Muscle of leg (tissue), 11 donors: ENCODE measurements around the gene ERCC5. TPM values are rescaled to one million over a fixed set of nuclear protein-coding genes. Genes with fewer than 3 reads are reported as not detected.

Source experiments
- DNase-seq: peaks from one replicate; pipeline ENCODE4 v3.0.0; 2013
- H3K27ac ChIP-seq: one replicate; pipeline ENCODE4 v1.5.1; 2013; ENCODE audit warnings: mild to moderate bottlenecking, low read length, control low read depth
- H3K27me3 ChIP-seq: one replicate; pipeline ENCODE4 v1.6.1; 2013; ENCODE audit warnings: low read length; ENCODE audit not compliant: control insufficient read depth, insufficient read depth
- H3K36me3 ChIP-seq: one replicate; pipeline ENCODE4 v1.6.1; 2013; ENCODE audit warnings: low read length; ENCODE audit not compliant: control insufficient read depth, insufficient read depth
- H3K4me1 ChIP-seq: one replicate; pipeline ENCODE4 v1.6.1; 2013; ENCODE audit warnings: low read length; ENCODE audit not compliant: control insufficient read depth, insufficient read depth
- H3K4me3 ChIP-seq: one replicate; pipeline ENCODE4 v1.5.1; 2013; ENCODE audit warnings: low read length, control low read depth
- H3K9me3 ChIP-seq: replicated peaks from 2 replicates; pipeline ENCODE4 v1.6.1; 2013; ENCODE audit warnings: low read depth, low read length; ENCODE audit not compliant: control insufficient read depth
- WGBS: methylation state at CpG from one replicate; pipeline ENCODE4 v1.1.5; 2013; ENCODE audit warnings: missing lambda C conversion rate; ENCODE audit not compliant: insufficient coverage; 5-methylcytosine and 5-hydroxymethylcytosine counted together
- polyA plus RNA-seq, 8 donors: library from polyadenylated mRNA; unstranded; fragments of 120-200 nt; gene quantifications; one replicate each; pipeline versions ENCODE4 v1.2.1 to v1.2.3, GENCODE V29; 2013; ENCODE audit warnings: inconsistent platforms in 1 of 8, low replicate concordance in 1 of 8; ENCODE audit not compliant: insufficient read length in 8 of 8, insufficient read depth in 1 of 8
- total RNA-seq: library from RNA; stranded (reverse); fragments of 120-200 nt; gene quantifications from one replicate; pipeline ENCODE4 v1.2.4, GENCODE V29; 2013

The ERCC5 gene
- total and polyA plus RNA-seq, 9 donors, result 34.1 to 47.4 (median 39.5) TPM

GRCh38 chr13:102878481-102878880 lies 32.6 kb downstream of the ERCC5 start:
- Histone ChIP-seq H3K4me3 (no peak overlapping the region), H3K9me3 (no peaks in the 10 kb centered on the region), H3K4me1 (no peaks in the 10 kb centered on the region), H3K27ac (no peak overlapping the region), H3K27me3 (no peaks in the 10 kb centered on the region), H3K36me3 (peaks cover 14% of the 10 kb centered on the region)
- DNase-seq, result peak; percentile 76
- whole genome bisulfite sequencing, result 41% methylated on average over 3 of the region's 5 CpGs

DNA sequence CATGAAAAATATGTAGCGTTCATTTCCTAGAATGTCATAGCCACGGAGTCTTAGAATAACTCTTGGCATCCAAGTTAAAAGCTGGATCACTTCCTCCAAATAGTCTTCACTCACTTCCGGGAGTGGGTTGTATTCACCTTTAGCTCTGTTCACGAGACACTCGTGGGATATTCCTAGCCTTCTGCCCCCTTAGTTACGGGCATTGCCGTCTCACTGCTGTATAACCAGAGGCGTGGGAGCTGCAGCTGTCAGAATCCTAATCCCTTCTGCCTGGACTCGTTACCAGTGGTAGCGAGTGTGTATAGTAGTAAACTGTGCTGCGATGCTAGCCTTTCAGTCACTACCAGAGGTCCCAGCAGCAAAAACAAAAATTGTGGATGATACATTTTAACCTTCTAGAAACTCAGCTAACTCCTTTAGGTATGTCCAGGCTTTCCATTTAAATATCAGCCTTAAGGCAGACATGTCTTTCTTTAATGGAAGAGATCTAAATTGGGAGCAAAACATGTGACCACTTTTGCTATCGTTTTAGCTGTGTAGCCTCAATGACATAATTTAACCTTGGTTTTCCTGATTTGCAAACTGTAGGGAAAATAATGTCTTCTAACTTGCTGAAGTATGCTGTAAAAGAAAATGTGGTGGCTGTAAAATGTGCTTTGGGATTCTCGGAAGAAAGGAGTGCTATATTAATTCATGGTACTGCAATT lies 34.1 kb downstream of the ERCC5 start:
- Histone ChIP-seq H3K36me3 (peaks cover 14% of the 10 kb centered on the region), H3K9me3 (no peaks in the 10 kb centered on the region), H3K27me3 (no peaks in the 10 kb centered on the region), H3K4me3 (no peak overlapping the region), H3K27ac (peak overlapping the region; percentile 21), H3K4me1 (no peaks in the 10 kb centered on the region)
- peak; percentile 69 for DNase-seq
- WGBS, result 75% methylated on average over 2 of the region's 13 CpGs

DNA sequence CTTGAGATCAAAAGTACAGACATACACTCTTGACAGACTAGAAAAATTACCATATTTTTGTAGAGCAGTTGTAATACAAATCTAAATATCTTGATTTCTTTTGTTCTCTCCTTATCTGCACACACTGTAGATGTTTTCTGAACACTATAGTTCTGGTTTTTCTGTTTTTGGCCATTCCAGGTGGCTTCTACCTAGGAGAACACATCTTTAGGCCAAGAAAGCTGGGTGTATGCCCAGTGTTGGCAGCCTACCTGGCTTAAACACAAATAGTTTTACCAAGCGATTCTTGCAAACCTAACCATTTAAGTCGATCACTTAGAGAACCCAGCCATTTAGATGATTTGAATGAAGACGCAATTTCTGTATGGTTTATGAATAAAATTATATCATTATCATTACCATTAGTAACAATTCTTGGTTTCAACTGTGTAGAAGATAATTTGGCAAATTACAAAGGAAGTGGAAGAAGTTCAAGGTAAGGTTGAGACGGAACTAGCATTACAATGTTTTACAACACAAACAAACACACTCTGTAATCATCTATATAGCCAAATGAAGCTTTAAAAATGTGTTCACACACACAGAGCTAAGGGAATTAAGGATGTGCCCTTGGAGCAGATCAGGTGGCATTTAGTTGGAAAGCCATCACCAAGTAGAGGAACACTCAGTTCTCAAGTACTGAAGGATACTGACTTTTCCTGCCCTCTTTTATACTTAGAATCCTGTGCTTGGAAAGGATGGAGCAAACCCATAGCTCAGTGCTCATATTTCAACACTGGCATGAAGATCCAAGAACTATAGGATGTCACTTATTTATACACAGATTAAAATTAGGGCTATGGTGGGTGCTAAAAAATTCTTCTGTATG lies 36.2 kb downstream of the ERCC5 start:
- no peaks in the 10 kb centered on the region for H3K27me3 ChIP-seq
- H3K27ac ChIP-seq, result no peak overlapping the region
- H3K4me1 ChIP-seq, result no peaks in the 10 kb centered on the region
- H3K9me3 ChIP-seq, result no peaks in the 10 kb centered on the region
- H3K4me3 ChIP-seq, result no peak overlapping the region
- WGBS, result no CpG with 5 or more reads among the region's 4 CpGs
- DNase-seq, result no peak
- H3K36me3 ChIP-seq, result no peaks in the 10 kb centered on the region

GRCh38 chr13:102892503-102892902 lies 46.7 kb downstream of the ERCC5 start:
- H3K9me3 ChIP-seq, result no peaks in the 10 kb centered on the region
- H3K27me3 ChIP-seq, result no peaks in the 10 kb centered on the region
- no peak overlapping the region for H3K4me3 ChIP-seq
- no peaks in the 10 kb centered on the region for H3K4me1 ChIP-seq
- WGBS, result no CpG with 5 or more reads among the region's 2 CpGs
- no peaks in the 10 kb centered on the region for H3K36me3 ChIP-seq
- H3K27ac ChIP-seq, result no peak overlapping the region
- no peak for DNase-seq

GRCh38 chr13:102897371-102898138 lies 51.7 kb downstream of the ERCC5 start:
- peaks cover 3% of the 10 kb centered on the region for H3K4me1 ChIP-seq
- no peak overlapping the region for H3K27ac ChIP-seq
- no peaks in the 10 kb centered on the region for H3K27me3 ChIP-seq
- 85% methylated on average over 6 of the region's 6 CpGs for WGBS
- DNase-seq, result peak; percentile 21
- H3K9me3 ChIP-seq, result no peaks in the 10 kb centered on the region
- H3K4me3 ChIP-seq, result no peak overlapping the region
- no peaks in the 10 kb centered on the region for H3K36me3 ChIP-seq

- H3K4me3 ChIP-seq, result no peak overlapping the region
- WGBS, result no CpG with 5 or more reads among the region's 4 CpGs
These were observed 54.4 kb downstream of the ERCC5 start for GRCh38 chr13:102900193-102900608.

GRCh38 chr13:102901056-102901455 lies 55.2 kb downstream of the ERCC5 start:
- Histone ChIP-seq H3K27me3 (no peaks in the 10 kb centered on the region), H3K4me1 (peaks cover 3% of the 10 kb centered on the region), H3K36me3 (no peaks in the 10 kb centered on the region), H3K4me3 (no peak overlapping the region), H3K9me3 (no peaks in the 10 kb centered on the region), H3K27ac (no peak overlapping the region)
- DNase-seq, result no peak

More at GRCh38 chr13:102900193-102900608, 54.4 kb downstream of the ERCC5 start:
- Histone ChIP-seq H3K4me1 (peaks cover 3% of the 10 kb centered on the region), H3K27me3 (no peaks in the 10 kb centered on the region), H3K36me3 (no peaks in the 10 kb centered on the region), H3K9me3 (no peaks in the 10 kb centered on the region), H3K27ac (no peak overlapping the region)
- no peak for DNase-seq

- H3K27ac ChIP-seq, result no peak overlapping the region
These were observed 55.9 kb downstream of the ERCC5 start for GRCh38 chr13:102901615-102902305.

GRCh38 chr13:102902789-102903347 lies 57.0 kb downstream of the ERCC5 start:
- H3K9me3 ChIP-seq, result no peaks in the 10 kb centered on the region
- 71% methylated on average over 10 of the region's 12 CpGs for WGBS
- no peaks in the 10 kb centered on the region for H3K27me3 ChIP-seq
- H3K36me3 ChIP-seq, result no peaks in the 10 kb centered on the region
- no peak for DNase-seq
- H3K27ac ChIP-seq, result no peak overlapping the region
- peaks cover under 1% of the 10 kb centered on the region for H3K4me1 ChIP-seq
- H3K4me3 ChIP-seq, result no peak overlapping the region

More at GRCh38 chr13:102901615-102902305, 55.9 kb downstream of the ERCC5 start:
- DNase-seq, result no peak
- Histone ChIP-seq H3K4me1 (peaks cover 3% of the 10 kb centered on the region), H3K9me3 (no peaks in the 10 kb centered on the region), H3K27me3 (no peaks in the 10 kb centered on the region), H3K4me3 (no peak overlapping the region), H3K36me3 (no peaks in the 10 kb centered on the region)
- WGBS, result 51% methylated on average over 2 of the region's 5 CpGs
